ENCODE data around the gene ESRRB. TPM values are rescaled to one million over a fixed set of nuclear protein-coding genes. Genes with fewer than 3 reads are reported as not detected.

Gene ESRRB
- total RNA-seq, 2 donors from 2014 or later = 0.10 to 0.21 TPM

- intact Hi-C loops (cut with DNase I) = no loop called here
- Histone ChIP-seq H3K36me3 (no peaks in the 10 kb centered on the region), H3K27ac (no peak overlapping the region), H3K4me1 (no peaks in the 10 kb centered on the region), H3K4me3 (no peak overlapping the region), H3K9me3 (no peaks in the 10 kb centered on the region), H3K27me3 (no peaks in the 10 kb centered on the region), H3K9ac (ENCODE audit: low read depth in 2 of 2, low read length in 2 of 2) (no peak overlapping the region)
- DNase-seq = no peak
- TF ChIP-seq CTCF (IDR thresholded peaks at IDR 0.05) = no peak
These were observed 96.3 kb downstream of the ESRRB start for GRCh38 chr14:76472199-76472723.

GRCh38 chr14:76473481-76474263 lies 97.7 kb downstream of the ESRRB start:
- Histone ChIP-seq H3K4me3 (no peak overlapping the region), H3K27me3 (no peaks in the 10 kb centered on the region), H3K9me3 (no peaks in the 10 kb centered on the region), H3K27ac (no peak overlapping the region), H3K36me3 (no peaks in the 10 kb centered on the region), H3K4me1 (no peaks in the 10 kb centered on the region), H3K9ac (ENCODE audit: low read depth in 2 of 2, low read length in 2 of 2) (no peak overlapping the region)
- intact Hi-C loops (cut with DNase I) = no loop called here
- no peak for DNase-seq
- TF ChIP-seq CTCF (IDR thresholded peaks at IDR 0.05) = no peak

- Histone ChIP-seq H3K9ac (ENCODE audit: low read depth in 2 of 2, low read length in 2 of 2) (no peak overlapping the region), H3K4me3 (no peak overlapping the region), H3K27ac (no peak overlapping the region), H3K27me3 (no peaks in the 10 kb centered on the region), H3K4me1 (no peaks in the 10 kb centered on the region), H3K36me3 (no peaks in the 10 kb centered on the region), H3K9me3 (no peaks in the 10 kb centered on the region)
- intact Hi-C loops (cut with DNase I) = no loop called here
- DNase-seq = no peak
- TF ChIP-seq CTCF (IDR thresholded peaks at IDR 0.05) = no peak
These were observed 104.5 kb downstream of the ESRRB start for GRCh38 chr14:76480426-76480825.

- Histone ChIP-seq H3K9me3 (no peaks in the 10 kb centered on the region), H3K4me1 (no peaks in the 10 kb centered on the region), H3K27ac (no peak overlapping the region), H3K36me3 (no peaks in the 10 kb centered on the region), H3K27me3 (no peaks in the 10 kb centered on the region), H3K9ac (ENCODE audit: low read depth in 2 of 2, low read length in 2 of 2) (no peak overlapping the region), H3K4me3 (no peak overlapping the region)
- intact Hi-C loops (cut with DNase I) = no loop called here
- no peak for DNase-seq
- TF ChIP-seq CTCF (IDR thresholded peaks at IDR 0.05) = no peak
These were observed 108.4 kb downstream of the ESRRB start for GRCh38 chr14:76484355-76484754.

- Histone ChIP-seq H3K4me1 (no peaks in the 10 kb centered on the region), H3K9ac (ENCODE audit: low read depth in 2 of 2, low read length in 2 of 2) (no peak overlapping the region), H3K36me3 (no peaks in the 10 kb centered on the region), H3K4me3 (no peak overlapping the region), H3K27me3 (no peaks in the 10 kb centered on the region), H3K9me3 (no peaks in the 10 kb centered on the region), H3K27ac (no peak overlapping the region)
- DNase-seq = no peak
- TF ChIP-seq CTCF (IDR thresholded peaks at IDR 0.05) = no peak
- intact Hi-C loops (cut with DNase I) = no loop called here
These were observed 110.4 kb downstream of the ESRRB start for GRCh38 chr14:76486251-76486743.

Measured in colonic mucosa (tissue), 4 donors.